Fibroblast of skin of scalp (primary cell): ENCODE measurements around the gene C3orf38.
A peak's percentile ranks its signal among the peaks of the same experiment; 100 is the strongest.
"Not testable (repeated sequence)": the region's sequence is repeated elsewhere in the genome, so short reads cannot be mapped to it uniquely, and the experiment has no call there.

Experiments
- DNase-seq: peaks from one replicate; pipeline ENCODE4 v3.0.0-alpha.2; 2013

The C3orf38 gene

DNA sequence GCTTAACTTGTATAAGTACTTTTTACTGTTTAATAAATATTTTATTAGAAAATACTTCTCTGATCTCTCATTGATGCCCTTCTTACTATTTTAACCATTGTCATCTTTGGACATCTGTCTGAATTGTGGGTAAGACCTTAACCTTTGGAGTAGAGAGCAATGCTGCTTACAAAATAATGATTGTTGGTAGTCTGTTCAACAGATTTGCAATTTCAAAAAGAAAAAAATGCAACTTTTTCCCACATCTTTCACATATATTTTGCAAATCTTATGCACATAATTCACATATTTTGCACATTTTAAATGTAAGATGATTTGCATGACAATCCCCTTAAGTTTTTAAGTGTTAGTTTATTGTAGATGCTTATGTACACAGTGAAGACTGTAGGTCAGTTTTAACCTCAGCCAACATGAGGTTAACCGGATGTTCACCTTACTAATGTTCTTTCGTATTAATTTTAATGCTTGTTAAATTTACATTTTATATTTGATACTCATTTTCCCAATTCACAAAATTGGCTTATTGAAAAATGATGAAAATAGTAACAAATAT, 16.7 kb downstream of the C3orf38 start:
- no peak for DNase-seq

DNA sequence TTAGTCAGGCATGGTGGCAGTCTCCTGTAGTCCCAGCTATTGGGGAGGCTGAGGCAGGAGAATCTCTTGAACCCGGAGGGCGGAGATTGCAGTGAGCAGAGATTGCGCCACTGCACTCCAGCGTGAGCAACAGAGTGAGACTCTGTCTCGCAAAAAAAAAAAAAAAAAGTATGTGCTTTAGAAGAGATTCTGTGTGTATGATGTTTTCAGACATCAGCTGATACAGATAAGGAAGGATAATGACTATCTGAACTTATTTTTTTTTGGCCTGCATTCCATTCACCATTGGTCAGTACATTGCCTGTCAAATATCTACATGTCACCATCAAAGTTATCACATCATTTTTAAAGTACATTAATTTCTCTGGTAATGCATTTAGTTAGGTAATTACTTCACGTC, 17.4 kb downstream of the C3orf38 start:
- DNase-seq = no peak

DNA sequence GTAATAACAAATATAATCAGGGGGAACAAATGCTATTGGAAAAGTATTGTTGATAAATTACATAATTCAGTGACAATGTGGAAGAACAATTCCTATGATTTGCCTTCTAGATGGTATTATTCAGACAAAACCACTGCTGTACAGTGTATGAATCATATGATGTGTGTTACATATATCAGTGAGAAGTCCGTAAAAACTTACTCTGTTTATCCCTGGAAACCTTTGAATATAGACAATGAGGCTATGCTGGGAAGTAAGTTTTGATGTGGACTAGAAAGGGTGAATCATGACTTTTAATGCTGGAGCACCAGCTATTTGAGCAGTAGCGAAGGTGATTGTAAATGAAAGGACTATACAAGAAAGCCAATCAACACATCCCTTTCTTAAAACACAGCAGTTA, 17.9 kb downstream of the C3orf38 start:
- no peak for DNase-seq

DNA sequence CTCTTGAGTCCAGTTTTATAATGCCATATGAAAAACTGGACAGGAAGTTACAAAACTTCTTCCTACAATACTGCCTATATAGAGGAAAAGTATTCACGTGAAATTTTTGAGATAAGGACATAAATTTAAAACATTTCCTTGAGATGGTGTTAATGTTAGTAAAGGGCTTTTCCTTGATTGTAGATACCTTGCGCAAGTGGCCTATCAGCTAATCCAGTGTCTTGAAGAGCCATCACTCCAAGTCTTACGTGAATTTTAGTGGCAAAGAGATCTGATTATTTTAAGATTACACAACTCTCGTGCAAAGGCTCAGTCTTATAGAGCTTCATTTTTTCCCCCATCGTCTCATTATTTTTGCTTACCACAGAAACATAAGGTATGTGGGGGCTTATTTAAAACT, 18.4 kb downstream of the C3orf38 start:
- no peak for DNase-seq

DNA sequence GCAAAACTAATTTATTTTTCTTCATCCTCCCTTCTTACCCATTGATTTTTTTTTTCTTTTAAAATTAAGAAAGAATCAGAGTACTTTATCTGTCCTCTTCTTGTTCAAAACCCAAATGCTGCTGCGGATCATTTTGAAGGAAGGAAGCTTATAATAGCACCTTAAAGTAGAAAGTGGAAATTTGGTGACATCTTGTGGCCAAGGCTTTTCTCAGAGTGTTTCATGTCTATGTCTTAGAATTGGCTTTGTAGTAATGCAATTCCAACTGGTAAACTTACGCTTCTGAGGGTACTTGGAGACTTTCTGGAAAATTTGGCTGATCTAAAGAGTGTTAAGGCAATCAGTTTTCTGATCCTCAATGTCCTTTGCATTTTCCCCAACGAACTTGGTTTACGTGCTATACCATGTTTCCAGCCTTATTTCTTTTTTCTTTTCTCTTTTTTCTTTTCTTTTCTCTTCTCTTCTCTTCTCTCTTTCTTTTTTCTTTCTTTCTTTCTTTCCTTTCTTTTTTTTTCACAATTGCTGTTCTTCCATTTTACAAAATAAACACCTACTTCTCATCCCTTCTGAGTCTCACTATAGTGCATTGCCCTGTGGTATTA, 30.7 kb downstream of the C3orf38 start:
- peak; percentile 60 for DNase-seq

DNA sequence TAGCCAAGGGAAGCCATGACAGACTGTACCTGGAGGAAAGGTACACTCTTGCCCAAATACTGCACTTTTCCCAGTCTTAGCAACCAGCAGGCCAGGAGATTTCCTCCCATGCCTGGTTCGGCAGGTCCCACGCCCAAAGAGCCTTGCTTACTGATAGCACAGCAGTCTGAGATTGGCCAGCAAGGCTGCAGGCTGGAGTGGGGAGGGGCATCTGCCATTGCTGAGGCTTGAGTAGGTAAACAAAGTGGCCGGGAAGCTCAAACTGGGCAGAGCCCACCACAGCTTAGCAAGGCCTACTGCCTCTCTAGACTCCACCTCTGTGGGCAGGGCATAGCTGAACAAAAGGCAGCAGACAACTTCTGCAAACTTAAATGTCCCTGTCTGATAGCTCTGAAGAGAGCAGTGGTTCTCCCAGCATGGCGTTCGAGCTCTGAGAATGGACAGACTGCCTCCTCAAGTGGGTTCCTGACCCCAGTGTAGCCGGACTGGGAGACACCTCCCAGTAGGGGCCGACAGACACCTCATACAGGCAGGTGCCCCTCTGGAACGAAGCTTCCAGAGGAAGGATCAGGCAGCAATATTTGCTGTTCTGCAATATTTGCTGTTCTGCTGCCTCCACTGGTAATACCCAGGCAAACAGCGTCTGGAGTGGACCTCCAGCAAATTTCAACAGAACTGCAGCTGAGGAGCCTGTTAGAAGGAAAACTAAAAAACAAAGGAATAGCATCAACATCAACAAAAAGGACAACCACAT, 32.6 kb downstream of the C3orf38 start:
- DNase-seq = not testable (repeated sequence)

DNA sequence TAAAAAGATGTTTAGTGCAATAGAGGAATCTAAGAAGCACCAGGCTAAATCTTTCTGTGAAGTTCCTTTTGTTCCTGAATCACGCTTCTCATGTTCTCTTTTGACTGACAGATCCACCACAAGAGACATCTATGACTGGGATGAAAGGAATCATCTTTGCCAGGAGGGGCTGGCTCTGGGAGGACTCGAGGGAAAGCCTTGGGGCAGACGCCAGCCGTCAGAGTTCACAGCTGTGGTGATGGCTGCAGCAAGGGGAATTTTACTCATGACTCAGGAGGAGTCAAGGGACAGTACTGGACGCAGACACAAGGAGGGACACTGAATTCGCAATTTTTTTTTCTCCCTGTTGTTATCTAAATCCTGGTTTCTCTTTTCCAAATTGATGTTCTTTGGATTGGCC, 38.7 kb downstream of the C3orf38 start:
- peak; percentile 54 for DNase-seq

DNA sequence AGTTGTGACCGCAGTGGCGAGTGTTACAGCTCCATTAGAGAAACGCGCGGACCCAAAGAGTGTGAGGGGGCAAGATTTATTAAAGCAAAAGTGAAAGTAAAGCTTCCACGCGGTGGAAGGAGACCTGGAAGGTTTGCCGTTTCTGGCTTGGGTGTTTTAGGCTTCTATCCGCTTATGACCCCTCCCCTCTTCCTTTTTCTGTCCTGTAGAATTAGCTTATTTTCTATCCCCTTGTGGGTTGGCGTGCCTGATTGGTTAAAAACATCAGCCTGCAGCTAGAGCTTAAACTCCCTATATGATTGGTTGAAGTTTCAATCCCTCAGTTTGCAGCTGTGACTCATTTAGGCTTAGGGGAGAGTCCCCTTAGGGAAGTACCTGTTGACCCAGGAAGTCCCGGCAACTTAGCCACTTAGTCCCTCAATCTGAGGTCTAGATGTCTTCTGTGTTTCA, 39.6 kb downstream of the C3orf38 start:
- DNase-seq = no peak

DNA sequence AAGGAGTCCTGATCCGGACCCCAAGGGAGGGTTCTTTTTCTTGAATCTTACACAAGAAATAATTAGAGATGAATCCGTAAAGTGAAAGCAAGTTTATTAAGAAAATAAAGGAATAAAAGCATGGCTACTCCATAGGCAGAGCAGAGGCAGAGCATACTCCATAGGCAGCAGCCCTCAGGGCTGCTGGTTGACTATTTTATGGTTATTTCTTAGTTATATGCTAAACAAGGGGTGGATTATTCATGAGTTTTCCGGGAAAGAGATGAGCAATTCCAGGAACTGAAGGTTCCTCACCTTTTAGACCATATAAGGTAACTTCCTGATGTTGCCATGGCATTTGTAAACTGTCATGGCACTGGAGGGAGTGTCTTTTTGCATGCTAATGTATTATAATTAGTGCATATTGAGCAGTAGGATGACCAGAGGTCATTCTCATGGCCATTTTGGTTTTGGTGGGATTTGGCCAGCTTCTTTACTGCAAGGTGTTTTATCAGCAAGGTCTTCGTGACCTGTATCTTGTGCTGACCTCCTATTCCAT, 42.2 kb downstream of the C3orf38 start:
- DNase-seq = no peak

DNA sequence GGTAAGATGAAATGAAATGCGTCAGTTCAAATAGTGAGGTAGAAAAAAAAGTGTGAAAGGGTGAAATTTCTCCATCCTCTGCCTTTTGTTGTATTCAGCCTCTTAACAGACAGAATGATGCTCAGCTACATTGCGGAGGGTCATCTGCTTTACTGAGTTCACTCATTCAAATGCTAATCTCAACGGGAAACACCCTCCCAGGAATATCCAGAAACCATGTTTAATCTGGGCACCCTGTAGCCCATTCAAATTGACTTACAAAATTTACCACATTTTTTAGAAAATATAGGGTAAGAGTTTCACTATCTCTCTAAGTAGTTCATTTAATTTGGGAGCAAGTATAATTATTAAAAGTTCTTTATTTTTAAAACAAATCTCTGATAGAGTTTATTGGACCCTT, 42.9 kb downstream of the C3orf38 start:
- no peak for DNase-seq

DNA sequence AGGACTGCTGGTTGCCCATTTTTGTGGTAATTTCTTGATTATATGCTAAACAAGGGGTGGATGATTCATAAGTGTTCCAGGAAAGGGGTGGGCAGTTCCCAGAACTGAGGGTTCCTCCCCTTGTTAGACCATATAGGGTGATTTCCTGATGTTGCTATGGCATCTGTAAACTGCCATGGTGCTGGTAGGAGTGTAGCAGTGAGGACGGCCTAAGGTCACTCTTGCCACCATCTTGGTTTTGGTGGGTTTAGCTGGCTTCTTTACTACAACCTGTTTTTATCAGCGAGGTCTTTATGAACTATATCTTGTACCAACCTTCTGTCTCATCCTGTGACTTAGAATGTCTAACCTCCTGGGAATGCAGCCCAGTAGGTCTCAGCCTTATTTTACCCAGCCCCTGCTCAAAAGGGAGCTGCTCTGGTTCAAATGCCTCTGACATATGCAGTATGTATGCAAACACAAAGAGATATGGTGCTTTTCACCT, 46.2 kb downstream of the C3orf38 start:
- peak; percentile 60 for DNase-seq

DNA sequence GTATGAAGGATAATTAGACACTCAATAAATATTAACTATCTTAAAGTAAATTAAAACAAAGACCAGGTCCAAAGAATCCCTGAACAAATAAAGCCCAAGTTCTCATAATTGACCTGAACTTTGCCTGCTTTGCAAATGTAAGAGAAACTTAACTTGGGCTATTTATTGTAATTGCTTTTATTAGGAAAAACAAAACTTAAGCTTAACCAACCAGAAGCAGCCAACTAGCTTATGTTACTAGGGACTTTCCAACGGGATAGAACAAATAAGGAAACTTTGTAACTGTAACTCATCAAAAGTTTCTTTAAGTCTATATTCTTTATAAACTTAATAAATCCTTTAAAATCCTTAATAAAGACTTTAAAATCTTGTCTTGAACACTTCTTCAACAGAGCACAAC, 48.4 kb downstream of the C3orf38 start:
- no peak for DNase-seq

DNA sequence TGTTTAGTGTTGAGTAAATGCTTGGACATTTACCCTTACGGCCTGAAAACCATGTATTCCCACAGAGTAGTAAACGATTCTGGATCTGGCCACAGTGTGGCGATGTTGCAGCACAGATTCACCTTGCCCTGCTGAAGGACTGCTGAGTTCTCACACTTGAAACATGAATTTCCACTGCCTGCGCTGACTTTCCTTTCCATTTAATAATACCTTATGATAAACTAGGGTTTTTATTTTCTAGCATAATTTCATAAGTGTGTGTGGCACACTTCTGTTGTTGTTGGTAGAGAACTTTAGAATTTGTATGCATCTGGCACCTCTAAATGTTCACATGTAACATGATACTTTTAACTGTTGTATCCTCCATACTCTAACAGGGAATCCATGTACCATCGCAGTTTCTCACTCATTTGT, 53.9 kb downstream of the C3orf38 start:
- peak; percentile 61 for DNase-seq
